HG02884 (cell line): Measurements from ENCODE around the gene THADA.
"Not testable (repeated sequence)": the region's sequence is repeated elsewhere in the genome, so short reads cannot be mapped to it uniquely, and the experiment has no call there.

ENCODE experiments used
- ATAC-seq: cut with Tn5 transposase; IDR thresholded peaks from one replicate; pipeline ENCODE4 v1.9.1; 2021; ENCODE audit warnings: mild to moderate bottlenecking, moderate library complexity; ENCODE audit not compliant: unreplicated experiment

THADA gene

DNA sequence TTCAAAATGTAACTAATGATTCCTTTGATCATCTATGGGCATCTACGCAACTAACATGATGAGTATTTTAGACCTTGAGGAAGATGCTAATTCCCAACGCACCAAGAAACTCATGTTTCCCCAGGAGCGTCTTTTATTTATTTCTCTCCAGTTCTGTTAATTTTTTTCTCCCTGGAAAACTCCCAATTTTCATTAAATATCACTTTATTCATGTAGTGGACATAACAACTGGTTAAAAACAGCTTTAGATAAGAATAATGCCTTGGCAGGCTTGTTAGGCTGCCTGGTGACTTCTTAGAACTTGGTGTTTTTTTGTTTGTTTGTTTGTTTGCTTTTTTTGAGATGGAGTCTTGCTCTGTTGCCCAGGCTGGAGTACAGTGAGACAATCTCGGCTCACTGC lies 306.5 kb downstream of the THADA start:
- ATAC-seq = no peak

DNA sequence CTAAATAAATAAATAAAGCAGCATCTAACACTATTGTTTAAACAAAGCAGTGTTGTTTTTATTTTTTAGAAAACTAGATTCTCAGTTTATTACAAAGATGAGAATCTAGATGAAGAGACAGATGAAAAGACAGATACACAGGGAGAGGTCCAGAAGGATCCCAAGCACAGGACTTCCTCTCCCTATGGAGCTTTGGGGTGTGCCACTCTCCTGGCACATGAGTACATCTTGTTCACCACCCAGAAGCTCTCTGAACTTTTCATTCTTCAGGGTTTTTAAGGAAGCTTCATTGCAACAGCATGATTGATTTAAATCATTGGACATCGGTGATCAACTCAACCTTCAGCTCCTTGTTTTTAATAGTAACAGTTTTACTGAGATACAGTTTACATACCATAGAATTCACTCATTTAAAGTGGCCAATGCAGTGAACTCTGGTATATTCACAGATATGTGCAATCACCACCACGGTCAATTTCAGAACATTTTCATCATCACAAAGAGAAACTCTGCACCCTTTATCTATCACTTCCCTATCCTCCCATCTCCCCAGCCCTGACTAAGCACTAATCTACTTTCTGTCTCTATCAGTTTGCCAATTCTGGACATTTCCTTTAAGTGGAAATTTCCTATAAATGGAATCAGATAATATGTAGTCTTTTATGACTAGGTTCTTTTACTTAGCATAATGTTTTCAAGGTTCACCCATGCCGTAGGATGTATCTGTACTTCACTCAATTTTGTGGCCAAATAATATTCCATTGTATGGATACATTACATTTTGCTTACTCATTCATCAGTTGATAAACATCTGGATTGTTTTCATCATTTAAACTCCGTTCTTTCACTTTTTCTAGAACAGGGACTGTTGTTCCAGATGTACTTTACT lies 307.2 kb downstream of the THADA start:
- ATAC-seq = no peak

DNA sequence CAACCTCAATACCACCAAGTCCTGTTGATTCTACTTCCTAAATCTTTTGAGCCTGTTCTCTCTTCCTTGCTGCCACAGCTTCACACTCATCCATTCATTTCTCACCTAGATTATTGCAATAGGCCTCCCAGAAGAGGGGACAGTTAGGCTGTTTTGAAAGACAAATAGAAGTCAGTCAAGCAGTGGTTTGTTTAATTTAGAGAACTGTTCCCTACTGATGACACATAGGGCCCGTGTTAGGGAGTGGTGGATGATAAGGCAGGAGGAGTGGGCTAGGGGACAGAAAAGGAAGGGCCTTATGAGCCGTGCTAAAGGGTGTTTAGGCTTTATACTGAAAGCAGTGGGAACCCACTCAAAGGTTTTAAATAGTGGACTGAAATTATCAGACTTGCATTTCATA lies 309.9 kb downstream of the THADA start:
- ATAC-seq = no peak

DNA sequence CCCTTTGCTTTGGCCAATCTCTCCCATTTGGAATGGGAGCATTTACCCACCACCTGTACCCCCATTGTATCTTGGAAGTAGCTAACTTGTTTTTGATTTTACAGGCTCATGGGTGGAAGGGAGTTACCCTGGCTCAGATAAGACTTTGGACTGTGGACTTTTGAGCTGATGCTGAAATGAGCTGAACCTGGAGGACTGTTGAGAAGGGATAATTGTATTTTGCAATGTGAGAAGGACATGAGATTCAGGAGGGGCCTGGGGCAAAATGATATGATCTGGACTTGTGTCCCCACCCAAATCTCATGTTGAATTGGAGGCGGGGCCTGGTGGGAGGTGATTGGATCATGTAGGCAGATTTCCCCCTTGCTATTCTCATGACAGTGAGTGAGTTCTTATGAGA lies 310.9 kb downstream of the THADA start:
- no peak for ATAC-seq

DNA sequence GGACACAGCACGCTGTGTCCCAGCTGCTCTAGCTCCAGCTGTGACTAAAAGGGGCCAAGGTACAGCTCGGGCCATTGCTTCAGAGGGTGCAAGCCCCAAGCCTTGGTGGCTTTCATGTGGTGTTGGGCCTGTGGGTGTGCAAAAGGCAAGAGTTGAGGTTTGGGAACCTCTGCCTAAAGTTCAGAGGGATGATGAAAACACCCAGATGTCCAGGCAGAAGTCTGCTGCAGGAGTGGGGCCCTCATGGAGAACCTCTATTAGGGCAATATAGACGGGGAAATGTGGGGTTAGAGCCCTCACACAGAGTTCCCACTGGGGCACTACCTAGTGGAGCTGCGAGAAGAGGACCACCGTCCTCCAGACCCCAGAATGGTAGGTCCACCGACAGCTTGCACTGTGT lies 311.5 kb downstream of the THADA start:
- not testable (repeated sequence) for ATAC-seq

DNA sequence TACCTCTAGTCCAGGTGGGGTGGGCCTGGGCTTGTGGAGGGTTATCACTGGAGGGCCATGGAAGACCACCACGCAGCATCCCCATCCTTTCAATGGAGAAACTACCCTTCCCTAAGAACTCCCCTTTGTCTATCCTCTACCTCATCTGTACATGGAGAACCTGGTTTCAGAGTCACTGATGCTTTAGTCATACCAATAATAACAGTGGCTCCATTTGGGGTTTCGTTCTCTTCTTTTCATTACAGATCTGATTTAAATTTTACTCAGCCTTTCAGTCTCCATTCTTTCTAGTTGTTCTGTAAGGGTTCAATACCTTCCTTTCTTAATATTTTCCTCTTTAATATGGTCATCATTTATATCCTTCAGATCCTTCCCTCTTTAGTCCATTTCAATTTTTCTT lies 314.8 kb downstream of the THADA start:
- ATAC-seq = no peak

DNA sequence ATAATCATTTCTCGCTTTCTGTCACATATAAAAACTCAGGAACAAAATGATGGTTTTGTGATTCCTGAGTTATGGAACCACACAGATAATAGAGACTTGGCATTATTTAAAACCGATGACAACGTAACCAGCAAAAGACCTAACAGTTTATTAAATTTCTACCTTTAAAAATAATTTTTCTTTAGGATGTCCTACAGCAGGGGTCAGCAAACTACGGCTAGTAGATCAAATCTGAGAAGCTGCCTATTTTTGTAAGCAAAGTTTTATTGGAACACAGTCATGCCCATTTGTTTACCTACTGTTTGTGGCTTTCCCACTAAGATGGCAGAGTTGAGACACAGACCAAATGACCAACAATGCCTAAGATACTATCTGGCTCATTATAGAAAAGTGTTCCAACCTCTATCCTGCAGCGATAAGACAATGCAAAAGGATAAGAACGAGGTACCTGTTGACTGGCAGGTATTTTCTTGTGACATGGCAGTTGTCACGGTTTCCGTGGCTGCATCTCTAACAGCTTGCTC lies 316.5 kb downstream of the THADA start:
- no peak for ATAC-seq

DNA sequence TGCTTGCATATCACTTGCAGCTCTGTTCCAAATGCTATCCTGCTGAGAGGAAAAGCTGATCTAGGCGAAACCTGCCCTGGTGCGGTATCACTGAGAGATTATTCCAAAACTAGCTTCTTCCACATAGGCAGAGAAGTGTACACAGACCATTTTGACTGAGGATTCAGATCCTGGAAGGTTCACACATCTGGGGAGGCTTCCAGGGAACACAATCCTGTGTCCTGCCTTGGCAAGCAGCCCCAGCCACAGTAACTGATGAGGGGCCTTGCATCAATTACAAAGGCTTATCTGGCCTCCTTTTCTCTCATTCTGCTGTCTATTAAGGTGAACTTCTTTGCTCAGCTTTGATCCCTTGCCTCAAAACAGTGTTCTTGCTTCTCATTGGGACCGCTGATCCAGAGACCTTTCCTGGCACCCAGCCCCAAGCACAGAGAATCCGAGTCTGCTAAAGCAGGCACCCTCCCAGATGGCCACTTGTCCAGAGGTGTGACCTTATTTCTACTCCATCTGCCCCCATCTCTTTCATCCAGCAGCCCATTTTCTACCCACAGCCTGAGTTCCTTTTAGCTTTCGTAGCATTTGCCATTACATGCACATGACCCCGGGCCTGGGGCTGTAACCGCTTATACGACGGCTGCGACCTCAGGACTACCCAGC lies 317.1 kb downstream of the THADA start:
- ATAC-seq = no peak

DNA sequence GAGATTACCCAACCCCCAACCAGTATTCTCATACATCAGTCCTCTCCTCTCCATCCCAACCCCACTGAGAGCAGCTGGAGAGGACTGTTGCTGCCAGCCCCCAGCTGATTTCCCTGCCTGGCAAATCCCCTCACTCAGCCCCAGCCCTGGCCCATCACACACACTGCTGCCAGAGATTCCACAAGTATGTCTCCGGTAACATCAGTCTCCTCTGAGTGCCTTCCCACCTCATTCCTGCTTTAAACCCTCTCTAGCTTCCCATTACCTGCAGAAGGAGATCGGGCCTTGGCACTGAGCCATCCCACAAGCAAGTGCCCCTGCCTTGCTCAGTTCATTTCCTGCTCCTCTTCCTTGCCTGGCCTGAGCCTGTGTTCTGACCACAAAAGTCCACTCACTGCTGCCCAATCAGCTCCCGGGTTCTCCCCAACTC lies 318.9 kb downstream of the THADA start:
- ATAC-seq = no peak

DNA sequence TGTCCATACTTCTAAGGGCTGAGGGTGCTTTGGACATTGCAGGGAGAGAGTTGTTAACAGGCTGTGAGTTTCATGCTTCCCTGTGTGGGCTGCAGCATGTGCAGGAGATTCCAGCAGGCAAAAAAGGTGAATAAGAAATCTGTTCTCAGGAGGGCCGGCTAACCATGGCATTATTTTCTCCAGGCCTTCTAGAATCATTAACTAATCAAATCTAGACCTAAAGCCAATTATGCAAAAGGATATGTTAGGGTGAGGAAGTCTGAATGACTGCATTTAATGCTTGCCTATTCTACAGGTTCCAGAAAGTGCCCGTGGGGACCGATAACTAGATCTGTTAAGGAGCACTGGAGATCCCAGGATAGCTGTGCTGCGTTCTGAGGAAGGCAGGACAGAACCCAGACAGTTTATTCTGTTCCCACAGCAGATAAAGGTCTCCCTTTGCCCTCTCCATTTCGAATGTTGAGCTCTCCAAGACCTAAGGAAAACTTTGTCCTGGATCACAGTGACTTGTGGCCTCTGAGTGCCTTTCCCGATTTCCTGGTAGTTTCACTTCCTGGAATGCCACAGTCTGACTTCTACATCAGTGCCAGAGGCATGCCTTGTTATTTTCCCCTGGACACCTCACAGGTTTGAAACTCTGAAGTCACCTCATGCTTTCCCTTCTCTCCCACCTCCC lies 319.4 kb downstream of the THADA start:
- ATAC-seq = no peak

DNA sequence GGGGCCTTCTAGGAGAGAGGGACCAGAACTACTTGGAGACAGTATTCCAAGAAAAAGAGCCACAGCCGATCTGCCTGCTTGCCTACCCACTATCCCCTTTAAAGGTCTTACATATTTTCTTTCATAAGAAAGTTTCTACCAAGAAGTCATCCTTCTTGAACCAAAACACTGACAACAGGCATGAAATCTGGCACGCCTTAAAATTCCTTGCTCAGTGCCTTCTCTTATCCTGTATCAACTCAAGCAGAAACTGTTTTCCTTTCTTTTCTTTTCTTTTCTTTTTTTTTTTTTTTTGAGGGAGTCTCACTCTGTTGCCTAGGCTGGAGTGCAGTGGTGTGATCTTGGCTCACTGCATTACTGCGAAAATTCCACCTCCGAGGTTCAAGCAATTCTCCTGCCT lies 321.1 kb downstream of the THADA start:
- no peak for ATAC-seq

DNA sequence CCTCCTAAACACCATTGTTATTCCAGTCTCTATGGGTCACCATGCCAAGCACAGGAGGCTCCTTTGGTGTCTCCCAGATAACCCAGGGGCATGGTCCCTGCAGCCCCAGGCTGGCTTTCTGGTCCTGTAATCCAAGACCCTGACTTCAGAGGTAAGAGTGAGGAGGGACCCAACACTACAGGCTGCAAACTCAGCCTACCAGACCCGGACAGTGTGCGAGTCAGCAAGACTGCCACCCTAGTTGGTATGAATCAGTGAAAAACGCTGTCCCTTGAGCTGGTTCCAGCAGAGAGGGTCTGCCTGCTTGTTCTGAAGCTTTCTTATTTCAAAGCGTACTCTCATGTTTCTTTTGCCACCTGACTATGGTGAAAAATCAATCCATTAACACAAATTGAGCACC lies 321.8 kb downstream of the THADA start:
- ATAC-seq = no peak

DNA sequence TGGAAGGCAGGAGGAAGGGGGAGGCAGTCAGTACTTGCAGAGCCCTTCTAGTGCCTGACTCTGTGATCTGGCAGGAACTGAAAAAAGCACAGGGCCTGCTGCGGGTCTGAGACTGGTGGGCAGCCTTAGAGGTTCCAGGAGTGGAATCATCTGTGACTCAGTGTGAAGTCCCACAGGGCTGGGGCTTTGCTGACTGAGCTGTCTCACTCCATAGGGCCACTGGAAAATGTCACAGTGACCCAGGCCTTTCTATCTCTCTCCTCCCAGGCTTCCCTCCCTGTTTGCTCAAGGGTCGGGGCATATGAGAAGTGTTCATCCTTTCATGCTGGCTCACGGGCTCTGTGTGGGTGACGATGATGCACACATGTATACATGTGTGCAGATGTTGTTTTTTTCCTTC lies 322.3 kb downstream of the THADA start:
- no peak for ATAC-seq

DNA sequence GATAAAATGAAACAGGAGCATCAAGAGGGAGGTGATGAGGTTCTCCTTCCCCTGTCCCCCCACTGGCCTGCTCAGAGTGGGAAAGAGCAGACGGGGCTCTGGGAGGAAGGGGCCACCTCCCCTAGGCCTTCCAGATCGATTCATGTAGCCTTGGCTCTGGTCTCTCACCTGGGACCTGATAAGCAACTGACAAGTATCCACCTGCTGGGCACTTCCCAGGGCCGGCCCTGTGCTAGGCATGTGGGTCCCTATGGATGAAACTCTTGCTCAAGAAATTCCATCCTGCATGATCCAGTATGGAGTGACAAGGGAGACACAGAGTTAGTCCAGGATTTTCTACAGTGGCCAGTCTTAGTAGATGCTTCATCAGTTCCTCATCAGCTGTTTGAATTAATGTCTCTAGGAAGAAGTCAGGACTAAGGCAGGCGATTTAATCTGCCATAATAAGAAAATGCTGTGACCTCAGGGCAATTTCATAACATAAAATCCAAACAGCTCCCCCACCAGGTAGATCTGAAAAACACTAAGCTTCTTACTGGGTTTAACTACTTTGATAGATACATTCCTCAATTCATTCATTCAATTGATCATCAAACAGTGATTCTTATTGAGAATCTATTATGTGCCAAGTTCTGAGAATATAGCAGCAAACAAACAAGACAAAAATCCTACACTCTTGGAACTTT lies 324.8 kb downstream of the THADA start:
- no peak for ATAC-seq

DNA sequence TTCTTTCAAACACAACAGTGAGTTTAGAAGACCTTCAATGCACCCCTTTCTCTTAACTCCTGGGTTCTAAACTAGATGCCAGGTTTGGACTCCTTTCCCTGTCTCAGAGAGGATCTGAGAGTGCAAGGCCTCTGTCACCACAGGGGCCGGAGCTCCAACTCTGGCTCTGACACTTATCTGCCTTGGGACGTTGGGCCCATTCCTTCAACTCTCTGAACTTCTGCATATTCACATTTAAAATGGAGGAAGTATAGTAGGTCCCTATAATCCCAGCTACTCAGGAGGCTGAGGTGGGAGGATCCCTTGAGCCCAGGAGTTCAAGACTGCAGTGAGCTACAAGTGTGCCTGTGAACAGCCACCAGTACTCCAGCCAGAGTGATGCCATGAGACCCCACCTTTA lies 325.4 kb downstream of the THADA start:
- no peak for ATAC-seq

DNA sequence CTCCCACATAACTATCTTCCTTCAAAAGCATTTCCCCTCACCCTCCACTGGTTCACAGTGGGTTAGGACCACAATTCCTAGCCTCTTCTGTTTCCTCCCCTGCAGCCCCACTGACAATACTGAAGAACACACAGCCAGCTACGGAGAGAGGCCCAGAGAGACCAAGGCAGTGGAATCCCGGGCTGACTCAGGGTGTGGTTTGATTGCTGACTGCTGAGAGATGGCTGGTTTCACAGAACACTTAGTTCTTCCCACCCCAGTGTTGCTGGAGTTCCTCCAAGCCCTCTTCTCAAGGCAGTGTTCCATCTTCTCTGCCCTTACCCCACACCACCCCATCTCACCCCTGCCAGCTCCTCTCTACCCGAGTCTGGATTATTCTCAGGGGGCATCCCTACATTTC lies 326.1 kb downstream of the THADA start:
- no peak for ATAC-seq

DNA sequence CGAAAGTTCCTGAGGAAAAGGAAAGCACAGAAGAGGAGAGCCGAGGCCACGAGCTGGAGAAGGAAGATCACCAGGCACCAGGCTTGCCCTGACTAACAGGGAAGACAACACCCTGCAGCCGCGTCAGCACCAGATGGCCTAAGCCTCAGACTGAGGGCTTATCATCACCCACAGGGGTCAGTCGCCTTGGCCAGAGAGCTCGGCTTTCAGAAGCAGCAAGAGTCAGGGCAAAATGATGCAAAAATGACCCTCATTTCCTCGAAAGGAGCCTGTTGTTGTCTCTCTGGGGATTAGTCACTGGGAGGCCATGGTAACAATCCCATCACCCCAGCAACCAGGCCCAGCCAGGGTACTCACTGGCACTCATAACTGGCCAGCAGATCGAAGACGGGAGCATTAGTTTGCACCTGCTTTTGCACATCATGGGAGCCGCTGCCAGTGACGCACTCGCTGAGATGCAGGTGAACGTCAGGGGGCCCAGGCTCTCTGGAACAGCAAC lies 326.7 kb downstream of the THADA start:
- ATAC-seq = no peak

DNA sequence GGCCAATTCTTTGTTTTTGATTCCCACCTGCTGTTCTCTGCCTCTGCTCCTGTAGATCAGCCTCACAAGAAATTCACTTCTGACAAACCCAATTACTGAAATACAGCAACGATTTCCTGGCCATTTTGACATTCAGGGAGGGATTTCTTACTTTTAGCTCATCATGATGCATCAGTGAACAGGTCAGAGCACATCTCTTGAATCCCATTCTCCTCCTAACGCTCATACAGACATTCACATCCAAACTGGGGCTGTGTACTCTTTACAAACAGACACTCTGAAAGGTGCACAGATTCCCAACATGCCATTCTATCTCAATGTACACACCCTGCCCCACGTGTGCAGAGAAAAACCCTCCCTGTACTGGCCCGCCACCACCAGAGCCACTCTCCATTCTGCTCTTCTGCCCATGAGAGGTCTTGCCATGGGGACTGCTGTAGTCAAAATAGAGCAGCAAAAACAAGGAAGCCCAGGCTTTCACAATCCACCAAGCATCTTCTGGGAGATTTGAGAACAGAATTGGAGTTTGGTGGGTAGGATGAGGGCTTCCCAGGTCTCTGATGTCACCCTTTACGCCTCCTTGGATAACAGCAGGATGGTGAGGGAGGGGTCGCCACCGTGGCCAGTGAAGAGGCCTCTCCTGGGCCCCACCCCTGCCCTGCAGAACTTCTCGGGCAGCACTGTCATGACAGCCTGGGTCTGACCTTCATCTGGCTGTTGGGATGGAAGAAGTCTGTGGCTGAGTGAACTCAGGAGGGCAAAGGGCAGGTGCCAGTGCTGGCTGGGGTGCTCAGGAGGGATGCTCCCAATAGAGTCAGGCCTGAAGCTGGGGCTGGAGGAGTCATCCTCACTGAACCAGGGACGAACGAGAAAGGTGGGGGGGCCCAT lies 327.5 kb downstream of the THADA start:
- no peak for ATAC-seq

DNA sequence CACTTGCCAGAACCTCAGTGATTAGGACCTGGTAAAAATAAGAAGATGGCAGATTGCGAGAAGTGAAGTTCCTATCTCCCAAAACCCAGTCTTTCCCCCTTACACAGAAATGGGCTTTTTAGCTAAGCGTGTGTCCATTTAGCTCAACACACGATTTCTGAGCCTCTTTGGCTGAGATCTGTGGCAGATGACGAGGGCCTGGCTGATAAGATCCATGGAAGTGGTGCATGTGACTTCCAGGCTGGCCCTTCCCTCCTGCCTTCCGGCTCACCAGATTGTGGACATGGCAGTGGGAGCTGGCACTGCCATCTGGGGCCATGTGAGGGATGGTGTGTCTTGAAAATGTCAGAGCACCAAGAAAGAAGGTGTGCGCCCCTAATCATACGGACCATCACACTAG lies 328.5 kb downstream of the THADA start:
- ATAC-seq = no peak

DNA sequence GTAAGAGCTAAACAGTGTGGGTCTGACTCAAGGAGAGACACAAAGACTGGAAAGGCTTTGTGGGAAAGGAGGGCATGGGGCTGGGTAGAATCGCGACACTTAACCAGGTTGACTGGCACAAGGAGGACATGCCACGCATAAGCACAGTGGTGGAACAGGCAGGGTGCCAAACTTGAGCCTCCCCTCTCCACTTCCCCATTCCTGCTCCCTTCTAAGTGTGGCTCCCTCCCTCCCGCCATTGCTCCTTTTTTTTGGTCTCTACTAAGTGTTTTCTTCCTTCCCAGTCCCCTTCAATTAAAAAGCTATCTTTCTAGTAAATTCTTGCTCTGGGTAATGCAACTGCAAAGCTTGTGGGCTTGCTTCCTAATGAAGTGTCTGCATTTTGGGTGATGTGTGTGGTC lies 329.1 kb downstream of the THADA start:
- ATAC-seq = no peak
